ENCODE results near the gene DRAM1. TPM values are rescaled to one million over a fixed set of nuclear protein-coding genes. Genes with fewer than 3 reads are reported as not detected.

The DRAM1 gene
- total RNA-seq, 1 experiment from 2014 or later, result 6.5 TPM

GRCh38 chr12:101908395-101908794 lies 31.0 kb downstream of the DRAM1 start:
- no CpG with 5 or more reads among the region's 3 CpGs for WGBS (ENCODE audit: extremely low coverage, insufficient read length, low lambda C conversion rate)
- H2BK15ac ChIP-seq (ENCODE audit: low read depth, low read length), result no peak overlapping the region

More at GRCh38 chr12:101908395-101908794, 31.0 kb downstream of the DRAM1 start:
- Histone ChIP-seq H3K27ac (ENCODE audit: insufficient read length, low read depth, low read length) (no peak overlapping the region), H3K4me2 (ENCODE audit: insufficient read depth, insufficient read length, low read length) (no peak overlapping the region), H3K9ac (ENCODE audit: extremely low read depth, insufficient read length, low read length) (no peak overlapping the region), H2BK20ac (ENCODE audit: low read depth, low read length, poor library complexity, severe bottlenecking) (no peak overlapping the region), H3K18ac (ENCODE audit: insufficient read length, low read depth, low read length) (no peak overlapping the region), H4K8ac (replicated peaks; ENCODE audit: insufficient read length, low read depth, low read length) (no peak overlapping the region), H3K14ac (ENCODE audit: insufficient read depth, low read length) (no peak overlapping the region), H2BK5ac (ENCODE audit: insufficient read length, low read length) (no peak overlapping the region), H4K5ac (ENCODE audit: insufficient read length, low read depth, low read length) (no peak overlapping the region), H4K91ac (ENCODE audit: insufficient read length, low read depth, low read length) (no peak overlapping the region), H2BK12ac (ENCODE audit: insufficient read length, low read depth, low read length) (no peak overlapping the region), H3K23ac (ENCODE audit: insufficient read length, low read depth, low read length) (no peak overlapping the region), H4K20me1 (ENCODE audit: control insufficient read depth, insufficient read depth, insufficient read length) (no peaks in the 10 kb centered on the region), H2AK5ac (ENCODE audit: insufficient read length, low read length) (no peak overlapping the region), H3K79me1 (ENCODE audit: insufficient read depth, low read depth, low read length, poor library complexity, severe bottlenecking) (no peaks in the 10 kb centered on the region), H3K79me2 (ENCODE audit: insufficient read depth, low read length) (no peaks in the 10 kb centered on the region), H3K23me2 (ENCODE audit: insufficient read length, low read depth, low read length, poor library complexity, severe bottlenecking) (no peaks in the 10 kb centered on the region), H2BK120ac (ENCODE audit: low read depth, low read length, poor library complexity, severe bottlenecking) (no peak overlapping the region), H3T11ph (ENCODE audit: low read length) (no peak overlapping the region), H3K4me1 (ENCODE audit: insufficient read depth, low read length) (no peaks in the 10 kb centered on the region; the same call in 1 of the 2 replicates), H2AFZ (ENCODE audit: low read length) (no peak overlapping the region), H3K4ac (ENCODE audit: low read depth, low read length) (no peak overlapping the region), H3K27me3 (ENCODE audit: insufficient read depth, low read length) (no peaks in the 10 kb centered on the region), H3K56ac (ENCODE audit: insufficient read length, low read depth, low read length) (no peak overlapping the region), H3K9me3 (ENCODE audit: control insufficient read depth, low read depth, low read length) (no peaks in the 10 kb centered on the region)
- Mint-ChIP-seq H3K9me3 (no peaks in the 10 kb centered on the region), H3K4me3 (no peak overlapping the region), H3K36me3 (ENCODE audit: insufficient read depth in 1 of 3, low read depth in 3 of 3) (no peaks in the 10 kb centered on the region), H3K4me1 (peaks cover 0 to 9% of the 10 kb centered on the region in 2 experiments; a peak in 3 of 4 replicates), H3K27me3 (ENCODE audit: low read depth) (no peaks in the 10 kb centered on the region), H3K27ac (peak overlapping the region in 1 of 3 experiments; percentile 56; a peak in 1 of 7 replicates)
- DNase-seq, result no peak
- TF ChIP-seq CTCF (conservative IDR thresholded peaks at IDR 0.05), result no peak
